Activated CD4-positive, alpha-beta T cell treated with anti-CD3 and anti-CD28 coated beads for 36 hours (primary cell): ENCODE data around the gene OCEL1. TPM values are rescaled to one million over a fixed set of nuclear protein-coding genes. Genes with fewer than 3 reads are reported as not detected.

Experiments
- ATAC-seq: fragments of 200-7000 bp; cut with Tn5 transposase; one replicate; pipeline ENCODE4 v1.10.0; 2021; ENCODE audit warnings: mild to moderate bottlenecking, moderate library complexity
- CTCF ChIA-PET: fragments of 350-600 bp; sonication (Branson Sonifier 250); formaldehyde crosslinking; loops from one replicate; lab custom pipeline; 2021; ENCODE audit warnings: antibody characterized with exemption; lab: Charles Lee
- POLR2A ChIA-PET: fragments of 350-600 bp; sonication (Branson Sonifier 250); formaldehyde crosslinking; loops from one replicate; lab custom pipeline; 2021; ENCODE audit warnings: antibody characterized with exemption, inconsistent platforms; lab: Charles Lee
- DNase-seq: peaks from one replicate; pipeline ENCODE4 v3.0.0-alpha.2; 2020
- H3K27ac Mint-ChIP-seq: one replicate; pipeline ENCODE4 v1.8.0; 2021; ENCODE audit warnings: mixed read lengths
- H3K27me3 Mint-ChIP-seq: one replicate; pipeline ENCODE4 v1.8.0; 2021; ENCODE audit warnings: mixed read lengths
- H3K36me3 Mint-ChIP-seq: one replicate; pipeline ENCODE4 v1.8.0; 2021; ENCODE audit warnings: low read depth, mixed read lengths
- H3K4me1 Mint-ChIP-seq: one replicate; pipeline ENCODE4 v1.8.0; 2021; ENCODE audit warnings: mixed read lengths
- H3K4me3 Mint-ChIP-seq: one replicate; pipeline ENCODE4 v1.8.0; 2021; ENCODE audit warnings: mild to moderate bottlenecking, moderate library complexity, mixed read lengths
- H3K9me3 Mint-ChIP-seq: one replicate; pipeline ENCODE4 v1.8.0; 2021; ENCODE audit warnings: low read depth, mixed read lengths
- intact Hi-C, 2 experiments: fragments of 100-400 bp; cut with DNase I in 1 of 2; cut with micrococcal nuclease in 1 of 2; formaldehyde crosslinking; loops; one replicate each; pipeline versions ENCODE4 v1.14.2 to v1.15.1; 2022 to 2024; cut with DNase I, micrococcal nuclease
- total RNA-seq, 2 experiments: library from RNA; stranded (reverse); gene quantifications; one replicate each; pipeline ENCODE4 v1.2.3, GENCODE V29; 2021

OCEL1 gene
- total RNA-seq, 2 experiments from 2014 or later: 10.9 to 11.7 TPM

DNA sequence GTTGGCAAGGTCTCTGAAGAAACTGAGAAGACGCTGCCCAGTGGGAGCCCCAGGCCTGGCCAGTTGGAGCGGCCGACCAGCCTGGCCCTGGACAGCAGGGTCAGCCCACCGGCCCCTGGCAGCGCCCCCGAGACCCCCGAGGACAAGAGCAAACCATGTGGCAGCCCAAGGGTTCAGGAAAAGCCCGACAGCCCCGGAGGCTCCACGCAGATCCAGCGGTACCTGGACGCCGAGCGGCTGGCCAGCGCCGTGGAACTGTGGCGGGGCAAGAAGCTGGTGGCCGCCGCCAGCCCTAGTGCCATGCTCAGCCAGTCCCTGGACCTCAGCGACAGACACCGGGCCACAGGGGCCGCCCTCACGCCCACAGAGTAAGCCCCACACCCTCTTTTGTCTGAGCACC, 30.9 kb upstream of the OCEL1 start:
- no peak for ATAC-seq
- intact Hi-C loops: no loop called here
- H3K4me1 Mint-ChIP-seq: no peaks in the 10 kb centered on the region
- no peaks in the 10 kb centered on the region for H3K9me3 Mint-ChIP-seq
- no peaks in the 10 kb centered on the region for H3K27me3 Mint-ChIP-seq
- DNase-seq: no peak
- H3K36me3 Mint-ChIP-seq: peaks cover 34% of the 10 kb centered on the region
- H3K4me3 Mint-ChIP-seq: no peak overlapping the region
- CTCF ChIA-PET: interaction anchor here (0.6 kb wide), 1 partner anchor 65 kb away, joined by 3 read pairs; no protein-coding TSS in a partner anchor
- no peak overlapping the region for H3K27ac Mint-ChIP-seq
- POLR2A ChIA-PET: no interaction called here

DNA sequence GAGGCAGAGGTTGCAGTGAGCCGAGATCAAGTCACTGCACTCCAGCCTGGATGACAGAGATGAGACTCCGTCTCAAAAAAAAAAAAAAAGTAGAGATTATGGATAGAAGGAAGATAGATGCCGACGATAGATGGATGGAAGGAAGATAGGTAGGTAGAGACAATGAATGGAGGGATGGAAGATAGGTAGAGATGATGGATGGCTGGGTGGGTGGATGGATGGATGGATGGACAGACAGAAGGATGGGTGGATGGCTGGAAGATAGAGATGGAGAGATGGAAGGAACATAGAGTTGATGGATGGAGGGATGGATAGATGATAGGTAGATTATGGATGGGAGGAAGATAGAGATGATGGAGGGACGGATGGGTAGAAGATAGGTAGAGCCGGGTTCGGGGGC, 29.4 kb upstream of the OCEL1 start:
- H3K36me3 Mint-ChIP-seq: peaks cover 32% of the 10 kb centered on the region
- H3K9me3 Mint-ChIP-seq: no peaks in the 10 kb centered on the region
- H3K27ac Mint-ChIP-seq: no peak overlapping the region
- no peak overlapping the region for H3K4me3 Mint-ChIP-seq
- intact Hi-C loops: no loop called here
- CTCF ChIA-PET: no interaction called here
- no peak for ATAC-seq
- DNase-seq: no peak
- no peaks in the 10 kb centered on the region for H3K27me3 Mint-ChIP-seq
- POLR2A ChIA-PET: no interaction called here
- no peaks in the 10 kb centered on the region for H3K4me1 Mint-ChIP-seq

DNA sequence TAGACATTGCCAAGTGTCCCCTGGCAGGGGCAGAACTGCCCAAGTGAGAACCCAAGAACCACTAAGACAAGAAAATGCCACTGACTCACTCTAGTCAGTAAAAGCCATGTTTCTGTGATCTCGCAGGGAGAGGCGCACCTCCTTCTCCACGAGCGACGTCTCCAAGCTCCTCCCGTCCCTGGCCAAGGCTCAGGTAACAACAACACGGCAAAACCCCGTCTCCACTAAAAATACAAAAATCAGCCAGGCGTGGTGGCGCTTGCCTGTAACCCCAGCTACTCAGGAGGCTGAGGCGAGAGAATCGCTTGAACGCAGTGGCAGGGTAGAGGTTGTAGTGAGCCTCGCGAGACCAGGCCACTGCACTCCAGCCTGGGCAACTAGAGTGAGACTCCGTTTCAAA, 28.4 kb upstream of the OCEL1 start:
- Mint-ChIP-seq H3K4me3 (no peak overlapping the region), H3K4me1 (no peaks in the 10 kb centered on the region), H3K27ac (no peak overlapping the region), H3K27me3 (no peaks in the 10 kb centered on the region), H3K9me3 (no peaks in the 10 kb centered on the region), H3K36me3 (peaks cover 41% of the 10 kb centered on the region)
- DNase-seq: no peak
- CTCF ChIA-PET: no interaction called here
- intact Hi-C loops: no loop called here
- POLR2A ChIA-PET: no interaction called here
- no peak for ATAC-seq

DNA sequence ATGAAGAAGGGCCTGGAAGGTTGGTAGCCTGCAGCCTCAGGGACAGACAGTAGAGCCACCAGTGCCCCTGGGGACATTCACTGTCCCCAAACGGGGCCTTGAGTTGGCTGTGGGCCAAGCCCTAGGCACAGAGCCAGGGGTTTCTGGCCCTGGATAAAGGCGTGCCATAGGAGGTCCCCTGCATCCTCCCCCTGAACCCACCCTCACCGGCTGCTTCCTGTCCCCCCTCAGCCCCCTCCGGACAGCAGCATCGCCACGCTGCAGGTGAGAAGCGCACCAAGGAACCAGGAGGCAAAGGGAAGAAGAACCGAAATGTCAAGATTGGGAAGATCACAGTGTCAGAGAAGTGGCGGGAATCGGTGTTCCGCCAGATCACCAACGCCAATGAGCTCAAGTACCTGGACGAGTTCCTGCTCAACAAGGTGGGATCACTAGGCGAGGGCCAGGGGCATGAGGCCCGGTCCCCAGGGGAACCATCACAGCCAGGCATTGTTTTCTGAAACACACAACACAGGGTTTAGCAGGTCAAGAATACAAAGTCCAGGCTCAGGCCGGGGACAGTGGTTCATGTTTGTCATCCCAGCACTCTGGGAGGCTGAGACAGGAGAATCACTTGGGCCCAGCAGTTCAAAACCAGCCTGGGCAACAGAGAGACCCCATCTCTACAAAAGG, 25.5 kb upstream of the OCEL1 start:
- Mint-ChIP-seq H3K27ac (no peak overlapping the region), H3K27me3 (no peaks in the 10 kb centered on the region), H3K36me3 (peaks cover 50% of the 10 kb centered on the region), H3K4me1 (no peaks in the 10 kb centered on the region), H3K4me3 (no peak overlapping the region), H3K9me3 (no peaks in the 10 kb centered on the region)
- no peak for DNase-seq
- ChIA-PET POLR2A (no interaction called here), CTCF (interaction anchor here (0.6 to 1.7 kb wide), 3 partner anchors 110 to 176 kb away, joined by 3 to 5 read pairs (median 3); no protein-coding TSS in a partner anchor)
- ATAC-seq: no peak
- intact Hi-C loops: no loop called here

DNA sequence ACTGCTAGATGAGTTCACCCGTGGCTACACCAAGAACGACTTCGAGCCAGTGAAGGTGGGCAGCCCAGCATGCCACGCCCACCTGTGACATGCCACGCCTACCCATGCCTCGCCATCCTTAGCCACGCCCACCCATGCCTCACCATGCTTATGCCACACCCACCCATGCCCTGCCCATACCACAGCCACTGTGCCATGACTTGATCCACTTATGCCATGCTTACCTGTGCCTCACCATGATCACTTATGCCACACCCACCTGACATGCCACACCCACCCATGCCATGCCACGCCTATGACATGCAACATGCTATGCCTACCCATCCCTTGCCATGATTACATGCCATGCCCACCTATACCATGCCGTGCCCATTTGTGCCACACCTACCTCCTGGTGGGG, 23.8 kb upstream of the OCEL1 start:
- Mint-ChIP-seq H3K9me3 (no peaks in the 10 kb centered on the region), H3K36me3 (peaks cover 49% of the 10 kb centered on the region), H3K27me3 (no peaks in the 10 kb centered on the region), H3K27ac (no peak overlapping the region), H3K4me1 (no peaks in the 10 kb centered on the region), H3K4me3 (no peak overlapping the region)
- DNase-seq (peak; percentile 55), ATAC-seq (peak; percentile 64)
- POLR2A ChIA-PET: no interaction called here
- CTCF ChIA-PET: no interaction called here
- intact Hi-C loops: no loop called here

DNA sequence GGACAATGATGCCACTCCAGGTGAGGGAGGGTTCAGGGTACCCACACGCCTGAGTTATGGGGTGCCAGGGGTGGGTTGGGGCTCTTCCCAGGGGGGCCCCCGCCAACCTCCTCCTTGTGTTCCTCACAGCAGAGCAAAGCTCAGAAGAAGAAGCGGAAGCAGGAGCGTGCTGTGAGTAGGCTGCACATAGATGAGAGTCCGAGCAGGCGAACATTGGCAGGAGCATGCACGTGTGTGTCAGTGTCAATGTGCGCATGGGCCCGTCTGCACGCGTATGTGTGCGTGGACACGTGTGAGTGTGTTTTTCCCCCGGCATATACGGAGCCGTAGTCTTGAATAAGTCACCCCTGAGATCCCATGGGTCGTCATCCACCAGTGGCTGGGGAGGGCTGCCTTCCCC, 23.3 kb upstream of the OCEL1 start:
- no peak for DNase-seq
- intact Hi-C loops: no loop called here
- no peak for ATAC-seq
- H3K9me3 Mint-ChIP-seq: no peaks in the 10 kb centered on the region
- H3K27ac Mint-ChIP-seq: no peak overlapping the region
- no peaks in the 10 kb centered on the region for H3K4me1 Mint-ChIP-seq
- H3K4me3 Mint-ChIP-seq: no peak overlapping the region
- no peaks in the 10 kb centered on the region for H3K27me3 Mint-ChIP-seq
- POLR2A ChIA-PET: no interaction called here
- CTCF ChIA-PET: no interaction called here
- peaks cover 48% of the 10 kb centered on the region for H3K36me3 Mint-ChIP-seq

DNA sequence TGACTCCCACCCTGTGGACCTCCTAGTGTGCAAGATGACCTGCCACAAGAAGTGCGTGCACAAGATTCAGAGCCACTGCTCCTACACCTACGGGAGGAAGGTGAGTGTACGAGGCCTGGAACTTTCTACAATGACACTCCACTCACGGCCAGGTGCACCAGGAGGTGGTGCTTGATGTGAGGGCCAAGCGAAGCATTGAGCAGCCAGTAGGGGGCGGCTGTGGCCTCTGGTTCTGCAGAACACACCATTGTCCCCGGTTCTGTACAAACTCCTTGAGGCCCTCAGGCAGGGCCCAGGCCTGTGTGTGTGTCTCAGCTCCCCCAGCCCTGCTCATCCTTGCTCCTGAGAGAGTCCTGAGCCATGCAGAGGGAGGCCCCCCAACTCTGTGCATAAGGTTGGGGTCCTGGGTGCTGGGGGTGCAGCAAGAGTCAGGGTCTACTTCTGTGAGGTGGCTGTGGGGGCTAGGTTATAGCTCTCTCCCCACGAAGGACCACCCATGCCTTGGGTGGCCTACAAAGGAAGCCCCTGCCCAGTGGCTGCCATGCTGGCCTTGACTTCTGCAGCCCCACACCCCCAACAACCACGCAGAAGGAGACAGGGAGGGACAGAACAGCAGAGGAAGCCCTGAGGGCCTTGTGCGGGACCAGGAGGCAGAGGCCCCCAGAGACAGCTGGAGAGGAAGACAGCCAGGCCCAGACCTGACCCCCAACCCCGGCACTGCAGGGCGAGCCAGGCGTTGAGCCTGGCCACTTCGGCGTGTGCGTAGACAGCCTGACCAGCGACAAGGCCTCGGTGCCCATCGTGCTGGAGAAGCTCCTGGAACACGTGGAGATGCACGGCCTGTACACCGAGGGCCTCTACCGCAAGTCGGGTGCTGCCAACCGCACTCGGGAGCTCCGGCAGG, 20.5 kb upstream of the OCEL1 start:
- Mint-ChIP-seq H3K4me3 (no peak overlapping the region), H3K36me3 (peaks cover 52% of the 10 kb centered on the region), H3K9me3 (no peaks in the 10 kb centered on the region), H3K4me1 (peaks cover 9% of the 10 kb centered on the region), H3K27ac (no peak overlapping the region), H3K27me3 (no peaks in the 10 kb centered on the region)
- CTCF ChIA-PET: interaction anchor here (0.6 to 2.1 kb wide), 6 partner anchors 10 to 186 kb away, joined by 3 to 6 read pairs (median 4); partner anchors contain the start of gene USE1
- ATAC-seq: peak; percentile 66
- POLR2A ChIA-PET: interaction anchor here (0.7 kb wide), 1 partner anchor 63 kb away, joined by 3 read pairs; no protein-coding TSS in a partner anchor
- peak; percentile 79 for DNase-seq
- intact Hi-C loops: loop anchor here (1.0 kb wide), 2 partner anchors 30 to 77 kb away; no protein-coding TSS in a partner anchor

DNA sequence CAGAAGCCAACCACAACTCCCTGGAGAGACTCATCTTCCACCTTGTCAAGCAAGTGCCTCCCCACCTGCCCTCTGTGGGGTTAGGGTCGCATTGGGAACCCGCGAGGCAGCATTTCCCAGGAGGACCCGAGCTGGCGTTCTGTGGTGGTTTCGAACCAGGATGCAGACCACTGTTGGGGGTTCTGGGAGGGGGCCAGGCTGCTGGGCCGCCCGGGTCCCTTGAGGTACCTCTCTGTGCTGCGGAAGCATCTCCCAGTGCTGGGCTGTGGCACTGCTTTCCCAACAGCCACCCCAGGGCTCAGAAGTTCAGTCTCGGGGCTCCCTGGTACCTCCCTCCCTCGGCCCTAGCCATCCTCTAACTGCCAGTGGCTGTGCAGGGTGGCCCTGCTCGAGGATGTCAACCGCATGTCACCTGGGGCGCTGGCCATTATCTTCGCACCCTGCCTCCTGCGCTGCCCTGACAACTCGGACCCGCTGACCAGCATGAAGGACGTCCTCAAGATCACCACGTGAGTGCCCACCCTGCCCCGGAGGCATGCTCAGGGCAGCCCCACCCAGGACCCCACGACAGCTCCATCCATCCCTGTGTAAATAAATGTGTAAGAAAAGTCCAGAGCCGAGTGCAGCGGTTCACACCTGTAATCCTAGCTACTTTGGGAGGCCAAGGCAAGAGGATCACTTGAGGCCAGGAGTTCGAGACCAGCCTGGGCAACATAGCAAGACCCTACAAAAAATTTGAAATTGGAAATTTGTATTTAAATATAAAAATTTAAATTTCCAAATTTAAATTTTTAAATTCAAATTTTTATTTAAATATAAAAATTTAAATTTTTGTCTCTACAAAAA, 19.1 kb upstream of the OCEL1 start:
- DNase-seq (no peak), ATAC-seq (no peak)
- peaks cover 9% of the 10 kb centered on the region for H3K4me1 Mint-ChIP-seq
- intact Hi-C loops: no loop called here
- peaks cover 45% of the 10 kb centered on the region for H3K36me3 Mint-ChIP-seq
- no peaks in the 10 kb centered on the region for H3K9me3 Mint-ChIP-seq
- no peaks in the 10 kb centered on the region for H3K27me3 Mint-ChIP-seq
- no peak overlapping the region for H3K27ac Mint-ChIP-seq
- no peak overlapping the region for H3K4me3 Mint-ChIP-seq
- CTCF ChIA-PET: no interaction called here
- POLR2A ChIA-PET: no interaction called here

DNA sequence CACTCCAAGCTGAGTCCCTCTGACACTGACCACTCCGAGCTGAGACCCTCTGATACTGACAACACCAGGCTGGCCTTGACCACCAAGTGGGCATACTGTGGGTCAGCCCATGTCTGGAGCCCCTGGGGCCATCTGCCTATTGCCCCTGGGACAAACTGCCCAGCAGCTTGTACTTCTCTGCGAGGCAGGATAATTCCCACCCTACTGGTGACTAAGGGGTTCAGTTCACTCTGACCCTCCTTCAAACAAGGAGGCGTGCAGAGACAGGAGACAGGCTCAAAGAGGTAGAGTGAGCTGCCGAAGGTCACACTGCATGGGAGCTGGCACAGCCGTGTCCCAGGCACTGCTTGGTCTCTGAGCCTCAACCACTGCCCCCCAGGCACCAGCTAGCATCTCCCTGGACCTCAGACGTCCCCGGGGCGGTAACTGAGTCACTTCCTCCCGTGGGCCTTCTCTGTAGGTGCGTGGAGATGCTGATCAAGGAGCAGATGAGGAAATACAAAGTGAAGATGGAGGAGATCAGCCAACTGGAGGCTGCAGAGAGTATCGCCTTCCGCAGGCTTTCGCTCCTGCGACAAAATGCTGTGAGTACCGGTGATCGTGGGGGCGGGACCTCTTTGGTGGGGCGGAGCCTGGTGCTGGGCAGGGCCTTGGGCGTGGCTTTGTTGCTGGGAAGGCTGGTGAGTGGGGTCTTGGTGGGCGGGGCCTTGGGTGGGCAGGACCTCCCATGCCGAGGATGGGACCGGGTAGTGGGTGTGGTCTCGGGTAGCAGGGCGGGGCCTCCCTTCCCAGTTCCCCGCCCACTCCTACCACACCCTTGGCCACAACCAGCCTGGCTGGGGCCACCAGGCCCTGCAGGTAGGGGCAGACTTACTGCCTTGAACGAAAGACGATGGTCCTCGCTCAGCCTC, 16.6 kb upstream of the OCEL1 start:
- CTCF ChIA-PET: no interaction called here
- H3K27me3 Mint-ChIP-seq: no peaks in the 10 kb centered on the region
- ATAC-seq (peak; percentile 68), DNase-seq (peak; percentile 76)
- POLR2A ChIA-PET: interaction anchor here (1.0 kb wide), 1 partner anchor 26 kb away, joined by 3 read pairs; no protein-coding TSS in a partner anchor
- peaks cover 10% of the 10 kb centered on the region for H3K4me1 Mint-ChIP-seq
- H3K4me3 Mint-ChIP-seq: no peak overlapping the region
- H3K27ac Mint-ChIP-seq: peak overlapping the region; percentile 32
- peaks cover 26% of the 10 kb centered on the region for H3K36me3 Mint-ChIP-seq
- intact Hi-C loops: no loop called here
- H3K9me3 Mint-ChIP-seq: no peaks in the 10 kb centered on the region

DNA sequence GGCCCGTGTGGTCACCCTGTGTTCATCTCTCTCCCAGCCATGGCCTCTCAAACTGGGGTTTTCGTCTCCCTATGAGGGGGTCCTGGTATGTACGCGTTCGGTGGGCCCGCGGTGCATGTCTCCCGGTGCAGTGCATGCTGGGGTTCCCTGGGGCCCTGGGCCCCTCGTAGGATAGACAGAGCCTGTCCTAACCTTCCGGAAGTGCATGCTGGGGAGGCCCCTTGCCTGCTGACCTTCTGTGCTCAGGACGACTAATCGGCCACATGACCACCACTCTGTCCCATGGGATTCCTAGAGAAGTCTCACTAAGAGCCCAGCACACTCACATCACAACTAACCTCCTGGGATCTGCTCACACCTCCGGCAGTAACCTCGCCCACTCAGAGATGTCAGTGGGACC, 15.7 kb upstream of the OCEL1 start:
- intact Hi-C loops: no loop called here
- H3K27me3 Mint-ChIP-seq: no peaks in the 10 kb centered on the region
- H3K27ac Mint-ChIP-seq: no peak overlapping the region
- H3K36me3 Mint-ChIP-seq: peaks cover 24% of the 10 kb centered on the region
- H3K4me1 Mint-ChIP-seq: peaks cover 16% of the 10 kb centered on the region
- POLR2A ChIA-PET: interaction anchor here (1.0 kb wide), 1 partner anchor 25 kb away, joined by 3 read pairs; no protein-coding TSS in a partner anchor
- no peaks in the 10 kb centered on the region for H3K9me3 Mint-ChIP-seq
- CTCF ChIA-PET: no interaction called here
- DNase-seq (no peak), ATAC-seq (no peak)
- H3K4me3 Mint-ChIP-seq: no peak overlapping the region
